ENCODE results near the gene GPR162. TPM values are rescaled to one million over a fixed set of nuclear protein-coding genes. Genes with fewer than 3 reads are reported as not detected.

GPR162 gene
- total RNA-seq, 2 experiments from 2014 or later, result 0.82 TPM; not detected in 1

- CTCF ChIA-PET, result interaction anchor here (0.6 to 12.3 kb wide), 13 partner anchors 12 to 242 kb away, joined by 3 to 117 read pairs (median 6); partner anchors contain the start of genes COPS7A, MLF2, P3H3 and PTMS
- peaks cover 37% of the 10 kb centered on the region for H3K36me3 Mint-ChIP-seq
Observed at GRCh38 chr12:6779708-6780432, 41.8 kb upstream of the GPR162 start.

GRCh38 chr12:6780573-6780972, 41.0 kb upstream of the GPR162 start:
- no peak for ATAC-seq
- H3K27ac Mint-ChIP-seq, result peak overlapping the region; percentile 64
- H3K36me3 Mint-ChIP-seq, result peaks cover 30% of the 10 kb centered on the region
- H3K9me3 Mint-ChIP-seq (ENCODE audit: low read depth), result no peaks in the 10 kb centered on the region
- no peaks in the 10 kb centered on the region for H3K27me3 Mint-ChIP-seq
- H3K4me1 Mint-ChIP-seq, result peaks cover 53% of the 10 kb centered on the region
- no peak for DNase-seq
- H3K4me3 Mint-ChIP-seq, result no peak overlapping the region
- CTCF ChIA-PET, result interaction anchor here (0.9 to 12.3 kb wide), 12 partner anchors 12 to 243 kb away, joined by 3 to 117 read pairs (median 6); partner anchors contain the start of genes COPS7A, MLF2, P3H3 and PTMS

More at GRCh38 chr12:6779708-6780432, 41.8 kb upstream of the GPR162 start:
- Mint-ChIP-seq H3K27ac (peak overlapping the region; percentile 80), H3K9me3 (ENCODE audit: low read depth) (no peaks in the 10 kb centered on the region), H3K4me3 (no peak overlapping the region), H3K27me3 (no peaks in the 10 kb centered on the region), H3K4me1 (peaks cover 57% of the 10 kb centered on the region)
- ATAC-seq, result no peak
- no peak for DNase-seq

- no peak for ATAC-seq
- no peaks in the 10 kb centered on the region for H3K27me3 Mint-ChIP-seq
- no peak overlapping the region for H3K4me3 Mint-ChIP-seq
- H3K4me1 Mint-ChIP-seq, result peaks cover 42% of the 10 kb centered on the region
- H3K9me3 Mint-ChIP-seq (ENCODE audit: low read depth), result no peaks in the 10 kb centered on the region
- H3K27ac Mint-ChIP-seq, result no peak overlapping the region
- CTCF ChIA-PET, result interaction anchor here (6.1 to 12.3 kb wide), 3 partner anchors 14 to 44 kb away, joined by 54 to 117 read pairs (median 108); partner anchors contain the start of genes MLF2, P3H3 and PTMS
- no peak for DNase-seq
- peaks cover 14% of the 10 kb centered on the region for H3K36me3 Mint-ChIP-seq
Observed at GRCh38 chr12:6782119-6782518, 39.5 kb upstream of the GPR162 start.

- DNase-seq (no peak), ATAC-seq (no peak)
- Mint-ChIP-seq H3K27me3 (no peaks in the 10 kb centered on the region), H3K4me1 (peaks cover 33% of the 10 kb centered on the region), H3K36me3 (peaks cover 6% of the 10 kb centered on the region), H3K27ac (no peak overlapping the region), H3K4me3 (no peak overlapping the region), H3K9me3 (ENCODE audit: low read depth) (no peaks in the 10 kb centered on the region)
- CTCF ChIA-PET, result interaction anchor here (6.1 to 12.3 kb wide), 3 partner anchors 15 to 43 kb away, joined by 54 to 117 read pairs (median 108); partner anchors contain the start of genes MLF2, P3H3 and PTMS
Observed at GRCh38 chr12:6782850-6783566, 38.6 kb upstream of the GPR162 start.

GRCh38 chr12:6783828-6784227, 37.8 kb upstream of the GPR162 start:
- no peaks in the 10 kb centered on the region for H3K27me3 Mint-ChIP-seq
- H3K36me3 Mint-ChIP-seq, result no peaks in the 10 kb centered on the region
- CTCF ChIA-PET, result interaction anchor here (1.1 to 12.3 kb wide), 5 partner anchors 16 to 53 kb away, joined by 3 to 117 read pairs (median 54); partner anchors contain the start of genes MLF2, P3H3 and PTMS
- H3K9me3 Mint-ChIP-seq (ENCODE audit: low read depth), result no peaks in the 10 kb centered on the region
- H3K4me3 Mint-ChIP-seq, result no peak overlapping the region
- peaks cover 25% of the 10 kb centered on the region for H3K4me1 Mint-ChIP-seq
- no peak overlapping the region for H3K27ac Mint-ChIP-seq
- no peak for DNase-seq
- no peak for ATAC-seq

- CTCF ChIA-PET, result interaction anchor here (1.0 to 12.3 kb wide), 6 partner anchors 17 to 52 kb away, joined by 3 to 117 read pairs (median 28); partner anchors contain the start of genes MLF2, P3H3 and PTMS
- no peaks in the 10 kb centered on the region for H3K9me3 Mint-ChIP-seq (ENCODE audit: low read depth)
- H3K36me3 Mint-ChIP-seq, result no peaks in the 10 kb centered on the region
- no peak overlapping the region for H3K4me3 Mint-ChIP-seq
- no peak for ATAC-seq
- peaks cover 1% of the 10 kb centered on the region for H3K27me3 Mint-ChIP-seq
- no peak overlapping the region for H3K27ac Mint-ChIP-seq
- DNase-seq, result no peak
- peaks cover 23% of the 10 kb centered on the region for H3K4me1 Mint-ChIP-seq
Observed at GRCh38 chr12:6784296-6784695, 37.3 kb upstream of the GPR162 start.

GRCh38 chr12:6784761-6785160, 36.9 kb upstream of the GPR162 start:
- Mint-ChIP-seq H3K36me3 (no peaks in the 10 kb centered on the region), H3K27ac (no peak overlapping the region), H3K4me1 (peaks cover 20% of the 10 kb centered on the region), H3K4me3 (no peak overlapping the region), H3K27me3 (peaks cover 6% of the 10 kb centered on the region), H3K9me3 (ENCODE audit: low read depth) (no peaks in the 10 kb centered on the region)
- DNase-seq (no peak), ATAC-seq (no peak)
- CTCF ChIA-PET, result interaction anchor here (1.0 to 12.3 kb wide), 5 partner anchors 17 to 52 kb away, joined by 3 to 117 read pairs (median 3); partner anchors contain the start of genes MLF2, P3H3 and PTMS

GRCh38 chr12:6786416-6787094, 35.1 kb upstream of the GPR162 start:
- CTCF ChIA-PET, result interaction anchor here (0.7 to 2.3 kb wide), 6 partner anchors 8 to 50 kb away, joined by 3 to 9 read pairs (median 4); partner anchors contain the start of genes MLF2 and PTMS
- H3K27ac Mint-ChIP-seq, result no peak overlapping the region
- peaks cover 7% of the 10 kb centered on the region for H3K27me3 Mint-ChIP-seq
- H3K9me3 Mint-ChIP-seq (ENCODE audit: low read depth), result no peaks in the 10 kb centered on the region
- no peak overlapping the region for H3K4me3 Mint-ChIP-seq
- peaks cover 8% of the 10 kb centered on the region for H3K4me1 Mint-ChIP-seq
- H3K36me3 Mint-ChIP-seq, result no peaks in the 10 kb centered on the region
- DNase-seq, result no peak
- no peak for ATAC-seq

- Mint-ChIP-seq H3K27me3 (peaks cover 8% of the 10 kb centered on the region), H3K4me3 (no peak overlapping the region), H3K27ac (no peak overlapping the region), H3K9me3 (ENCODE audit: low read depth) (no peaks in the 10 kb centered on the region), H3K36me3 (no peaks in the 10 kb centered on the region), H3K4me1 (peaks cover 16% of the 10 kb centered on the region)
- CTCF ChIA-PET, result interaction anchor here (0.7 to 2.3 kb wide), 6 partner anchors 9 to 219 kb away, joined by 3 to 9 read pairs (median 4); partner anchors contain the start of genes MLF2, NOP2 and PTMS
- ATAC-seq (no peak), DNase-seq (no peak)
Observed at GRCh38 chr12:6787309-6787708, 34.3 kb upstream of the GPR162 start.

GRCh38 chr12:6788972-6789924, 32.4 kb upstream of the GPR162 start, which contains the start of gene CD4:
Gene CD4 (plus strand): TSS chr12:6789528. CDS start chr12:6800139, 10,611 bp downstream.
- Mint-ChIP-seq H3K27ac (no peak within 1 kb of the TSS), H3K9me3 (ENCODE audit: low read depth) (no peaks in the 10 kb centered on the region), H3K27me3 (peaks cover 15% of the 10 kb centered on the region), H3K4me3 (no peak within 1 kb of the TSS), H3K36me3 (no peaks in the 10 kb centered on the region), H3K4me1 (peaks cover 27% of the 10 kb centered on the region)
- ATAC-seq (peak; percentile 22), DNase-seq (no peak)
- CTCF ChIA-PET, result no interaction called here

GRCh38 chr12:6790496-6791150, 31.0 kb upstream of the GPR162 start:
- CTCF ChIA-PET, result no interaction called here
- H3K9me3 Mint-ChIP-seq (ENCODE audit: low read depth), result no peaks in the 10 kb centered on the region
- no peak for ATAC-seq
- peaks cover 21% of the 10 kb centered on the region for H3K27me3 Mint-ChIP-seq
- H3K27ac Mint-ChIP-seq, result no peak overlapping the region
- H3K36me3 Mint-ChIP-seq, result no peaks in the 10 kb centered on the region
- no peak overlapping the region for H3K4me3 Mint-ChIP-seq
- DNase-seq, result no peak
- H3K4me1 Mint-ChIP-seq, result peaks cover 27% of the 10 kb centered on the region
